Fibroblast of the conjunctiva (primary cell): ENCODE measurements around the gene SUPT20H.

Experiments
- DNase-seq: peaks from one replicate; pipeline ENCODE4 v3.0.0-alpha.2; 2010; ENCODE audit warnings: low read depth

The SUPT20H gene

GRCh38 chr13:37058910-37059847, at the start of gene SUPT20H:
TSS of gene SUPT20H (minus strand) at chr13:37059688. CDS start at chr13:37051490, 8,198 bp downstream.
- peak; percentile 80 for DNase-seq

GRCh38 chr13:37109051-37109678, 49.7 kb upstream of the SUPT20H start:
- DNase-seq, result peak; percentile 34

- no peak for DNase-seq
Measured at GRCh38 chr13:37107868-37108267, 48.4 kb upstream of the SUPT20H start.

- no peak for DNase-seq
Measured at GRCh38 chr13:37107456-37107855, 48.0 kb upstream of the SUPT20H start.

- no peak for DNase-seq
Measured at GRCh38 chr13:37106642-37107041, 47.2 kb upstream of the SUPT20H start.

- no peak for DNase-seq
Measured at GRCh38 chr13:37105251-37105714, 45.8 kb upstream of the SUPT20H start, which contains the start of gene CSNK1A1L. TSS of gene CSNK1A1L (minus strand) at chr13:37105664. CDS start at chr13:37105256, 408 bp downstream.

- no peak for DNase-seq
Measured at GRCh38 chr13:37102896-37103295, 43.4 kb upstream of the SUPT20H start.

GRCh38 chr13:37101201-37101600, 41.7 kb upstream of the SUPT20H start:
- DNase-seq, result no peak

GRCh38 chr13:37100731-37101130, 41.2 kb upstream of the SUPT20H start:
- no peak for DNase-seq

- no peak for DNase-seq
Measured at GRCh38 chr13:37097076-37097475, 37.6 kb upstream of the SUPT20H start.

- DNase-seq, result no peak
Measured at GRCh38 chr13:37094840-37095239, 35.4 kb upstream of the SUPT20H start.

- no peak for DNase-seq
Measured at GRCh38 chr13:37094099-37094498, 34.6 kb upstream of the SUPT20H start.

- no peak for DNase-seq
Measured at GRCh38 chr13:37091835-37092234, 32.3 kb upstream of the SUPT20H start.

GRCh38 chr13:37090912-37091311, 31.4 kb upstream of the SUPT20H start:
- no peak for DNase-seq

- DNase-seq, result no peak
Measured at GRCh38 chr13:37089495-37089894, 30.0 kb upstream of the SUPT20H start.

- no peak for DNase-seq
Measured at GRCh38 chr13:37087486-37087885, 28.0 kb upstream of the SUPT20H start.

GRCh38 chr13:37085606-37086005, 26.1 kb upstream of the SUPT20H start:
- DNase-seq, result no peak

- no peak for DNase-seq
Measured at GRCh38 chr13:37076818-37077217, 17.3 kb upstream of the SUPT20H start.

- no peak for DNase-seq
Measured at GRCh38 chr13:37075164-37075563, 15.7 kb upstream of the SUPT20H start.

- peak; percentile 29 for DNase-seq
Measured at GRCh38 chr13:37074703-37075102, 15.2 kb upstream of the SUPT20H start.

GRCh38 chr13:37072024-37072423, 12.5 kb upstream of the SUPT20H start:
- DNase-seq, result no peak

- DNase-seq, result no peak
Measured at GRCh38 chr13:37070956-37071355, 11.5 kb upstream of the SUPT20H start.

GRCh38 chr13:37070145-37070695, 10.7 kb upstream of the SUPT20H start:
- DNase-seq, result no peak
